AG08396 (cell line): ENCODE data around the gene CDC14B.
"Not testable (repeated sequence)": the region's sequence is repeated elsewhere in the genome, so short reads cannot be mapped to it uniquely, and the experiment has no call there.

Experiments
- DNase-seq: peaks from one replicate; pipeline ENCODE4 v3.0.0; 2012; ENCODE audit warnings: low spot score, mixed read lengths

CDC14B gene

DNA sequence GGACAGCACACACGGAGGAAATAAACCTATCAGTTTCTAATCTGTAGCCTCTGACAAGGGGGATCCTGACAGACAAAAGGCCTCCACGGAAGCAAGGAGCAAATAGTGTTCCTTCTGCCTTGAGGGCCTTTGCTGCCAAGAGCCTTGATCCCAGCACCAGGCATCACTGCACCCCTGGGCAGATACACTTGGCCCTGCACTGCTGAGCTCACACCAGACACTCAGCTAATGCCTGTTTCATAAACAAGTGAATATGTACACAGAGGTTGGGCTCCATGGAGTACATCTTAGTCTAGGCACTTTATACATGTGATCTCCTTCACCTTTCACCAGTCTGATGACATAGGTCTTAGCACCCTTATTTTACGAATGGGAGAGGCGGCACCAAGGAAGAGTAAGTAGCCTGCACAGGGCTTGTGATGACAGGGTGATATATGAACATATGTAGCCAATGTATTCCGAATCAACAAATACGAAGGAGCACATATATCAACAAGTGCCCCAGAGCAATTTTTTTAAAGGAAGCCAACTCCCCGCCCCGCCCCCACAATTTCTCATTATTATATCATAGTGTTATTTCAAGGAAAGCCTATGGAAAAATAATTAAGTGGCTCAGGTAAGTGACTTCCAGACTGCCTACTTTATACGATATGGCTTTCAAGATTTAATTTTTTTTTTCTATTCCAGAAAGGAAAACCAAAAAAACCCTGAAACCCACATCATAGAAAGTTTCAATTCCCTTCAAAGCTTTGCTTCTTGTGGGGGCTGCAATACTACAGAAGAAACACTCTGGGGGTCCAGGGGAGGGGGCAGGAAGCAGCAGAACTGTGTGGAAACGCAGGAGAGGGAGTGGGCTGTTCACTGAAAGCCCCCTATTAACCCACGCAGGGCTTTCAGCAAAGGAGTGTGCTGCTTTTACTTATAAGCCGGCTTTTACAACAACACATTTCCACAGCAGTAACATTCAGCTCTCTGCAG is 32.0 kb downstream of the CDC14B start:
- no peak for DNase-seq

DNA sequence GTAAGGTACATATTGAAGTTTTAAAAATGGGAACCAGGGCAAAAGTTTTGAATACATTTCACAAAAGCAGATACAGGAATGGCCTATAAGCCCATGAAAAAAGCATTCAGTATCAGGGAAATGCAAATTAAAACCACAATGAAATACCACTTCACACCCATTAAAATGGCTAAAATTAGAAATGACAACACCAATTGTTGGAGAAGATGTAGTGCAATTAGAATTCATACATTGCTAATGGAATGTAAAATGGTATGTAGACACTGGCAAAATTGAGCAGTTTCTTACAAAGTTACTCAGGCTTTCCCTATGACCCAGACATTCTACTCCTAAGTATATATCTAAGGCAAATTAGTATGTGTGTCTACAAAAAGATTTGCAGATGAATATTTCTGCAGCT is 34.2 kb downstream of the CDC14B start:
- no peak for DNase-seq

DNA sequence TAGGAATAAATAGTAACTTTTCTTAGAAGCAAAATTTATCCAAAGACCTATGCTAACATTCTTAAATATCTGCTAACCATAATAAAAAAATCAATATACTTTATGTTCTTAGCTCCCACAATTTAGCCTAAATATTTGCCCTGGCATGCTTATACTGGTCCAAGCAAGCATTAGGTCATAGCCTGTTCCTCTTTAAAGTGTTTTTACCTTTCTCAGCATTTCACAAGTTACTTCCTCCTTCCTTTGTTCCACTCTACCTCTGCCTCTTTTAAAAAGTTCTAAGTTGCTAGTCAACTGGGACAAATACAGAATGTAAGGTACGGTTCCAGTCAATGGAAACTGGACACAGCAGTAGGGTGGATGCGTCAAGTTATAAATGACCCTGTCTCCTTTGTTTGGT is 37.4 kb downstream of the CDC14B start:
- DNase-seq = not testable (repeated sequence)

DNA sequence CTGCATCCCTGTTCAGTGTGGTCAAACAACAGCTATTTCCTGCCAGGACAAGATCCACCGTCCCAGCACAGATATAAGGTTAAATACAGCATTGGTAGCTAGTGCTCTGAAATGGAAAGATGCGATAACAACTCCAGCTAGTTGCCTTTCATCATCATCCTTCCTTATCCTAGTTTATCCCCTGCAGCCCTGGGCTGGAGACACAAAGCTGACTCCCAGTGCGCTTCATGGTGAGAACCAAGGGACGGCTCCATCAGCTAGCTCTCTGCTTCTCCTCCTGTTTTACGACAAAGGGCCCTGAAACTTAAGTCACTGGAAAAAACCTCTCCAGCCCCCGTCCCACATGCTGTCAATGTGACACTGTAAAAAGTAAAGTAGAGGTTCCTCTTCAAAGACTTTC is 37.9 kb downstream of the CDC14B start:
- DNase-seq = no peak

DNA sequence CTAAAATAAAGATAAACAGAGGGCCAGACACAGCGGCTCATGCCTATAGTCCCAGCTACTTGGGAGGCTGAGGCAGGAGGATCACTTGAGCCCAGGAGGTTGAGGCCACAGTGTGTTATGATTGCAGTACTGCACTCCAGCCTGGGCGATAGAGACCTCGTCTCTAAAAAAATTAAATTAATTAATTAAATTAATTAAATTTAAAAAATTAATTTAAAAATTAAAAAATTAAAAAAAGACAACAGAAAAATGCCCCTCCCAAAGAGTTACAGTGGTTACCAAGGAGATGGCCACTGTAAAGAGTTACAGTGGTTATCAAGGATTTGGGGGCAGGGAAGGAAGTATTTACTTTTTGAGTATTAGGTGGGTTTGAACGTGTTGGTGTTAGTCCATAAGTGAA is 38.3 kb downstream of the CDC14B start:
- DNase-seq = no peak

DNA sequence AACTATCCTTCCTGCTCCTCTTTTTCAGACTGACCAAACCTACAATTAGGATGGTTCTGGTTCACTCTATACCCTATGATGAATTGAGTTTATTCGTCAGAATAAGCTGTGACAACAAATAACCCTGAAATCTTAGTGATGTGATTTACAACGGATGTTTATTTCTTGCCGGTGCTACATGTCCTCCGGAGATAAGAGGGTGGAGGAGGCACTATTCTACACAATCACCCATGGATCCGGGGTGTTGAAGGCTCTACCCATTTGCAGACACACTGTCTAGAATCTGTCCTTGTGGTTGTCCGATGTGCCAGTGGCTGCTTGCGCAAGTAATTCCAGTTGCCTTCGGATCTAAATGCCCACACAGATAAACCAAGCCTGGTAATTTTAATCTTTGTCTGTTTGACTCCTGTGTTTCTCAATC is 44.7 kb downstream of the CDC14B start:
- no peak for DNase-seq

DNA sequence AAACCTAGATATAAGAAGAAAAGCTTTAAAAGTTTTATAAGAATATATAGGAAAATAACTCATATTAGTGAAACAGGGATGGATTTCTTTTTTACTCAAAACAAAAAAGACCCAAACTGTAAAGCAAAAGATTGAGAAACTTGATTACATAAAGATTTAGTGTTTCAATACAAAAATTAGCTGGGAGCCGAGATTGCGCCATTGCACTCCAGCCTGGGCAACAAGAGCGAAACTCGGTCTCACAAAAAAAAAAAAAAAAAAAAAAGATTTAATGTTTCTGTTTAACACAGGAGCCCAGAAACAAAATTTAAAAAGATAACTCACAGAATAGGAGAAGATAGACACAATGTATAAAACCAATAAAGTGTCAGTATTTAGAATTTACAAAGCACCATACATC is 45.2 kb downstream of the CDC14B start:
- no peak for DNase-seq

DNA sequence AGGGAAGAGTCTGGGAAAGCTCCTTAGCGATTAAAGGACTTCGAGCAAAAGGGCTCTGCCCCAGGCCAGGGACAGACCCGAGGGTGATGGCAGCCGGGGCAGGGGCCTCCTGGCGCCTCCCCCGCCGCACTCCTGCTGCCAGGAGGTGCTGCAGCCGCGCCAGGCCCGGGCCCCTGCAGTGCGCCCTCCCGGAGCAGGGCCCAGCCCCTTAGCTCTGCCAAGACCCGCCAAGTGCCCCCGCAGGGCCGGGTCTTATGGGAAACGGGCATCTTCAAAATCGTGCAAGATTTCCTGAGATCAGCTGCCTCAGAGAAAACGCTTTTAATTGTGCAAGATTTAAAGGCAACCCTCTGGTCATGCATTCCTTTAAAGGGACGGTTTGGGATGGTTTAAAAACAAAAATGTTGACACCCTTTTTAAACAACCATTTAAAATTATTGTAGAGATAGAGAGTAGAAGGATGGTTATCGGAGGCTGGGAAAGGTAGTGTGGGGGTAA is 52.4 kb downstream of the CDC14B start:
- peak; percentile 63 for DNase-seq

DNA sequence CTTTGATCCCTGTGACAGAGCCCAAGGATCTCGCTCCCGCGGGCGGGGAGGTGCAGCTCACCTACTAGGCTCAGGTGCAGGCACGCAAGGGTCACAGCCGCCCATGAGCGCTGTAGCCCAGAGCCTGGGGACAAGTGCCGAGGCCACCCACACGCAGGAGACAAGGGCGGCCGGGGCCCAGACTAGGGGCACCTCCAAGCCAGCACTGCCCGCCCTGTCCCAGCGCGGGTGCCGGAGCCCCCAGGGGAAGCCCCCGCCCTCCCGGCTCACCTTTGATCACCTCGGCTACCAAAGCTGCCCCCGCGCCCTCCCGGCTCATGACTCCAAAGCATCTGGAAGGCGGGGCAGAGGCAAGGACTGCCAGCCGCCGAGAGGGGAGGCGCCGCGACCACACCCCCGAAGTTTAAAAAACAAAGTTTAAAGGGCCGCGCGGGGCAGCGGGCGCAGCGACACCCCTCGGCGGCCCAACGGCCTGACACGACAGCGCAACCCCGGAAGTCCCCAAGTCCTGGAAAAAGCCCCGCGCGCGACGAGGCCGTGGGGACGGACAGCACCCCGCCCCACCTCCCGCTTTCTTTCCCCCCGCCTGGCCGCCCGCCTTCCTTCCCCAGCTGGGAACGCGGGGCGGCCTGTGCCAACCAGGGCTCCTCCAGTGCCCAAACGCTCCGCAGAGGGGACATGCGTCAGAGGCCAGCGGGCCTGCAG is 53.0 kb downstream of the CDC14B start:
- peak; percentile 84 for DNase-seq

DNA sequence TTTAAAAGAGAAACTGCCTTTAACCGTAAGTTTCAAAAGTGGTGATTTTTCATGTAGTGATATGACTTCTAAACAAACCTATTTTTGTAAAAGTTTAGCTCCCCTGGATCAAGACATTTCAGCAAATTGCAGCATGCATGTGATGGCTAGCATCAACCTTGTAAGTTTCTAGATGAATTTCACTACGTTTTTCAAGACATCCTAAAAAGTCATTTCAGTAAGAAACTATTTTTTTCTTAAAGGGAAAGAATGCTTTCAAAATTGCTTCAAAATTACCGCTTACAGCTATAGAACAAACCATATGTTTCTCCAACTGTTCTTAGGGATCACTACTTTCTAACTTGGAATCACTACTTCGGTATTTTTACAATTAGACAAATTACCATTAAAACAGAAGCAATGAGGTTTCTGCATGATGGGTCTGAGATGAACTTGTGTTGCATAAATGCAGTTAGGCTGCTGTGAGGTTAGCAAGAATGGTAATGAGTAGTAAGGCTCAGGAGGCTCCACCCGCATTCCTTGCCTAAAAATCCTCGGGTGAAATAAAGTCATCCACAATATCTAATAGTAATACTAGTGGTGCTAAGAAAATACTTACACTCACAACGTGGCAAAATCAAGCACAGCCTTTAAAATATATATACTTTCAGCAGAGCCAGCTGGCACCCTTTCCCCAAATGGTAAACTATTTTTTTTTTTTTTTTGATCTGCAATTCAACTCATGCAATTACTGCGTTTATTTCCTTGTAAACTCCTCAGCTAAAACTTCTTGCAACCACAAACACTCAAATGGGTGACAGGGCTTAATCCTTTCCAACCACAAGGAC is 53.8 kb downstream of the CDC14B start:
- peak; percentile 70 for DNase-seq

DNA sequence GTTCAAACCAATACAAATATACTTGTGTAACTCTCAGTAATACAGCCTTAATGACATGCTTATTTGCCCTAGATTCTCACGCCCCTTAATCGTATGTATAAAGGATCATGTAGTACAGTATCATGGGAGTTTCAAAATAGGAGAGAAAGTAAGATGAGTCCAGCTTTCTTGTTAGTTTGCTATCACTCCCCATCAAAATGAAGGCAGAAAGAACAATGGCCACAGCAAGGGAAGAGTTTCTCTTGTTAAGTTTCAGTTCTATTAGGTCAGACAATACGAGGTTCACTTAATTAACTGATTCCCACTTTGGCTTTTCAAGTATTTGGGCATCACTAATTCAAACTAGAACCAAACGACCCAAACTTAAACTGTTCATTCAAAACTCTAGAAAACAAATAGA is 55.4 kb downstream of the CDC14B start:
- no peak for DNase-seq

DNA sequence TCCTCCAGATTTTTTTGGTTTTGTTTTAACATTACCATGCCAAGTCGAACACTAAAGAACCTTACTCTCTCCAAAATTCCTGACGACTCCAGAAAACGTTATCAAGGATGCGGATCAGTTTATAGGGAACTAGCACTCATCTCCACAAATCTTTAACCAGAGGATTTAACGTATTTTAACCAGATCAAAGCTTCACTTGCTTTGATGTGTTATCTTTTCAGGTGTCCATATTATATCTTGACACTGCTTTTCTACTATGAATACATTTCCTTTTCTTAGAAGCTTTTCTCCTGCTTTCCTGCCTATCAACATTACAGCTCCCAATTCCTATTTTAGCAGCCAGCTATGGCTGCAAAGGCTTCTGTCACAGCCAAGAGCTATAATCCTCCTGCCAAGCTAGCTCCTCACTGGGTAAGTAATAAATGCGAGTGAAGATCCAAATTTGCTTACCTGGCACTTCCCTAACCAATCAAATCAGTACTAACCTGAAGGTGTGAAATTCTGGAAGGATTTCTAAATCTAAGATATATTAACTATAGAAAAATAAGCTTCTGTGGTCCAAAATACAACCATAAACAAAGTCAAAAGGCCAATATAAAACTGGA is 60.2 kb downstream of the CDC14B start:
- DNase-seq = no peak

DNA sequence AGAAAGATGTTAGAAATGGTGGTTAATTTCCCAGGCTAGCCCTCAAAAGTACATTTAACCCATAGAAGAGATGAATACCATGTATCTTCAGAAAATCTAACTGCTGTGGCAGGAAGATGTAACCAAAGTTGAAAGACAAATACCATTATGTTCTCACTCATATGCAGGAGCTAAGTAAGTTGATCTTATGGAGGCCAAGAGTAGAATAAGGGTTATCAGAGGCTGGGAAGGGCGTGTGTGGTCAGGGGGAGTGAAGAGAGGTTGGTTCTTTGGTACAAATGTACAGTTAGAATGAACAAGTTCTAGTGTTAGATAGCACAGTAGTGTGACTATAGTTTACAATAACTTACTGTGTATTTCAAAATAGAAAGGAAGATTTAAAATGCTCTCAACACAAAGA is 61.7 kb downstream of the CDC14B start:
- DNase-seq = no peak

DNA sequence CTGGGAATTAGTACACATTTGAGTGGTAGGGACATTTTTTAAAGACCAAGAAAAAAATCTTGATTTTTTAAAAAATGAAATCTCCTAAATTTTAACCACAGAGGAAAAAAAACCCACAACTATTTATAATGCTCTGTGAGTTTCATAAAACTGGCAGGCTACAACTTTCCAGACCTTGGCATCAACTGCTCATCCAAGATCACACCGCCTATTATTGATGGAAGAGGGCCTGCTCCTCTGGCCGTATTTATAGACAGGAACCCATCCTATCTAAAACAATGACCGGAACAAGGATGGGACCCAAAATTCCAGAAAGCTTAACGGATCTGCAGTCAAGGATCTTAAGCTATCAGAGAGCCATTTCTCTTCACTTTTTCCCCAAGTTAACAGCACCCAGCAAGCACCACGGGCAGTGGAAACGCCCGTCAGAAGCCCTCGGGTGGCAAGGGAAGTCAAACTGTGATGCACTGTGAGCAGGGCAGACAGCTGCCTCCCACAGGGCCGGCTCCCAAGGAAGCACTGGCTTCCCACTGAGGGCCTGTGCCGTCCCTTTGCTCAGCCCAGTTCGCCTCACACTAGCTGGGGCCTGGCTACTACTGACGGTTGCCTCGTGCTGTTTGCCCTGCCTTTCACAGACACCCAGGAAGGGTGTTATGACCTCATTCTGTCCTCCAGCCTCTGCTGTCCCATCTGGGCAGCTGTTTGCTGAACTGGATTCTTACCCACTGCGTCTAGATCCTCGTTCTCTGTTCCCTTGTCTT is 62.8 kb downstream of the CDC14B start:
- peak; percentile 34 for DNase-seq

DNA sequence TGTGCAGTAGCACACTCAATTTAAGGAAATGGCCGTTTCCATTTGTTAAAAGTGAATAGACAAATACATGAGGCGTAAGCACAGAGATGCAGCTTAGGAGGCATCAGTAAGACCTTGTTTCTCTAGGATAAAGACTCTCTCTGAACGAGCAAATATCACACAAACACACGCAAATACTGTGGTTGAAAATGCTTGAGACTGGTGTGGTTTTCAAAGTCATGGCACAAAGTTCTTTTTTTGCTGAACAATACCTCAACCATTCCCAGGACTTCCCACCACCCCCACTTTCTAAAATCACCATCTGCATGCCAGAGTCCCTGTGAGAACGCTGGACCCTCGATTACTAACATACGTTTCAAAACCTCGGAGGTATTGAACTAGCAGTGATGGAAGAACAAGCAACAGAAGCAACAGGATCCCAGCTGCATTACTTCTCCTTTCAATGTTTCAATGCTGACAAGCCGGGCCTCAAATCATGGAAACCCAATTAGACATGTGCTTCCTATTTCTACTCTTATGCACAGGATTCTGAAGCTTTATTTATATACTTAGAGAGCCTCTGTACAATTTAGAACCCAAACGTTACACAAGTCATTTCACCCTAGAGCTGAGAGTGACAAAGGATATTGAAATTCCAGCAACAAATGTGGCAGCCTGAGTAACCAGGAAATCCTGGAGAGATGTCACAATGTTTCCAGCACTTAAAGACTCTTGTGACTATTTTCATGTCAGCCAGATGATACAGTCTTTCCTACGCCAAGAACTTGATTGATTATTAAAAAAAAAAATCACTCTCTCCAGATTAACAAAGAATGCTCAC is 63.9 kb downstream of the CDC14B start:
- peak; percentile 32 for DNase-seq

DNA sequence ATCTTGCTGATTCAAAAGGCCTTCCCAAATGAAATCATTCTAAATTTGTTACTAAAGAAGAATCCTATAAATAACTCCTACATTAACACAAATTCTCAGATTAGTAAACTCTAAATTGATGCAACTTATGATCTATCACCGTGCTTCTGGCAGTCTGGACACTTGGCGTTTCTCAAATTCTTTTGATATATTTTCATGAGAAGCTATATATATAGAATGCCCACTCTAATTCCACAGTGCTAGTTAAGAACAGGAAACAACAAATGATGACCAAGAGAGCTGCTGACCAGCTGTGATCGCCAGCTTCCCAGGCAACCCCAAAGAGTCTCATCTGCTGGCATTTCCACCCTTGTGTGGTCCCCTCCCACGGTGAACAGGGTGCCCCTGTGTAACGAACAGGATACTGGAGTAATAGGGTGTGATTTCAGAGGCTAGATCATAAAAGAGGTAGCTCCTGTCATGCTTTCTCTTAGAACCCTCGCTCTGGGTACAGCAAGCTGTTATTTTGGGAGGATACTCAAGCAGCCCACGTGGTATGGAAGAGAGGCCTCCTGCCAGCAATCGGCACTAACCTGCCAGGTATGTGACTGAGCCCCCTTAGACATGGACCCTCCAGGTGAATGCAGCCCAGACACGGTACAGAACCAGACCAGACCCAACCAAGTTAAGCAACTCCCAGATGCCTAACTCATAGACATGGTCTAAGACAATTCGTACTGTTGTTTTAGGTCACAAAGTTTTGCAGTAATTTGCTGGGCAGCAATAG is 64.7 kb downstream of the CDC14B start:
- DNase-seq = no peak

DNA sequence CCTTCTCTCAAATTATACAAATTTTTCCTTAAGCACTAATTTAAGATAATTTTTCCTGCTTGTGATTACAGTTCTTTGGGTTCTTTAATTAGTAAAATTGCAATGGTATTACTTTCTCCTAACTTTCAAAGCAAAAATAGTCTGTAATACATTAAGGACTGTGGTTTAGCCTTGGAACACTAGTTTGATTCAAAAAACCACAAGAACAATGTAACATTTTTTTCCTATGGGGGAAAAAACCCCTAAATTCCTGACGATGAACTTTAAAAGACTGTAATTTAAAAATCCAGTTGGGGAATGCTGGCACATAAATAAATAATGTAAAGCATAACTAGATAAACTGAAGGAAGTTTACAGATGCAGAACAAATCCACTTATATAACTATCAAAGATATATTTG is 65.3 kb downstream of the CDC14B start:
- no peak for DNase-seq

DNA sequence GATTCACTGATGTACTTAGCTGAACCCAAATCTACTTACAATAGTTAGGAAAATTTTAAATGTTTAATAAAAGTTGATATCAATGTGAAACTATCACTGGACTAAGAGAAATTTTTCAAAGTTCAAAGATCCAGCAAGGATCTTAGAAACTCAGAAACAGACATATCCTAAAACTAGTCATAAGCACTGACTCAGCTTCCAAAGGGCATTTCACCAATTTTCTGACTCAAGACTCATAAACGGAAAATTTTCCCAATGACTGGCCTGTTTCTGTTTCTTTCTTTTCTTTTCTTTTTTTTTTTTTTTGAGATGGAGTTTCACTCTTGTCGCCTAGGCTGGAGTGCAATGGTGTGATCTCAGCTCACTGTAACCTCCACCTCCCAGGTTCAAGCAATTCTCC is 66.6 kb downstream of the CDC14B start:
- DNase-seq = peak; percentile 59

DNA sequence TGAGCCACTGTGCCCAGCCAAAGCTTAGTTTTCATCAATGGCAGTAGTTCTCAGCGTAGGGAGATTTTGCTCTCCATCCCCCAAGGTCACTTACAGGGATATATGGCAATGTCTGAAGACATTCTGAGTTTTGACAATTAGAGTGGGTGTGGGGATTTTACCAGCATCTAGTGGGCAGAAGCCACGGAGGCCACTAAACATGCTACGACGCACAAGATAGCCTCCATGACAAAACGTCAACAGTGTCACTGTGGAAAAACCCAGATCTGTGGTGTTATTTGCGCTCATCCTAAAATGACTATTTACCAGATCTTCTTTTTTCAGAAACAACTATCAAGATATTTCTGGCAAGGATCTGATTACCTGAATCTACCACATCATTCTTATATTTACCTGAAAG is 68.2 kb downstream of the CDC14B start:
- DNase-seq = no peak
